Right kidney (tissue), 1 donor: ENCODE measurements around the gene KIF1C.
"Not testable (repeated sequence)": the region's sequence is repeated elsewhere in the genome, so short reads cannot be mapped to it uniquely, and the experiment has no call there.

ENCODE experiments used
- DNase-seq: peaks from one replicate; pipeline ENCODE4 v3.0.0-alpha.2; 2016

Gene KIF1C

GRCh38 chr17:4998732-4999429 is 1.1 kb downstream of the KIF1C start:
- DNase-seq = peak; percentile 27

- DNase-seq = no peak
These were observed 1.8 kb downstream of the KIF1C start for GRCh38 chr17:4999430-5000093.

- no peak for DNase-seq
These were observed 2.5 kb downstream of the KIF1C start for GRCh38 chr17:5000237-5000639.

GRCh38 chr17:5002121-5002788 is 4.5 kb downstream of the KIF1C start:
- no peak for DNase-seq

GRCh38 chr17:5003214-5003867 is 5.6 kb downstream of the KIF1C start:
- no peak for DNase-seq

- no peak for DNase-seq
These were observed 14.2 kb downstream of the KIF1C start for GRCh38 chr17:5011928-5012327.

GRCh38 chr17:5014357-5014756 is 16.6 kb downstream of the KIF1C start:
- DNase-seq = no peak

GRCh38 chr17:5019475-5019956 is 21.8 kb downstream of the KIF1C start:
- DNase-seq = no peak

- DNase-seq = no peak
These were observed 22.8 kb downstream of the KIF1C start for GRCh38 chr17:5020502-5021023.

GRCh38 chr17:5022171-5022711 is 24.5 kb downstream of the KIF1C start:
- no peak for DNase-seq

- DNase-seq = no peak
These were observed 25.9 kb downstream of the KIF1C start for GRCh38 chr17:5023588-5024147.

- no peak for DNase-seq
These were observed 26.9 kb downstream of the KIF1C start for GRCh38 chr17:5024604-5025003.

- no peak for DNase-seq
These were observed 29.5 kb downstream of the KIF1C start for GRCh38 chr17:5027299-5027698.

- no peak for DNase-seq
These were observed 30.2 kb downstream of the KIF1C start for GRCh38 chr17:5027916-5028315.

GRCh38 chr17:5030168-5030567 is 32.4 kb downstream of the KIF1C start:
- not testable (repeated sequence) for DNase-seq

- DNase-seq = peak; percentile 72
These were observed 33.8 kb downstream of the KIF1C start for GRCh38 chr17:5031365-5032082.

GRCh38 chr17:5032865-5033264 is 35.1 kb downstream of the KIF1C start:
- no peak for DNase-seq

- no peak for DNase-seq
These were observed 35.7 kb downstream of the KIF1C start for GRCh38 chr17:5033352-5034015.

GRCh38 chr17:5034063-5034462 is 36.3 kb downstream of the KIF1C start:
- DNase-seq = no peak

GRCh38 chr17:5034651-5035050 is 36.9 kb downstream of the KIF1C start:
- no peak for DNase-seq

- peak; percentile 41 for DNase-seq
These were observed 37.6 kb downstream of the KIF1C start, which contains the start of gene SLC52A1 for GRCh38 chr17:5035315-5035714. Gene SLC52A1, minus strand, starts transcription at chr17:5035426. Its CDS starts 820 bp downstream, at chr17:5034606.
